WTC11 (cell line): ENCODE results near the gene LEFTY2.

Experiments used
- ATF3 ChIP-seq: sonication (generic); formaldehyde crosslinking; conservative IDR thresholded peaks from 2 replicates; pipeline ENCODE4 v1.8.1; 2022; ENCODE audit warnings: mild to moderate bottlenecking, missing genetic modification reagents
- ESRRA ChIP-seq: sonication (generic); formaldehyde crosslinking; IDR thresholded peaks from 2 replicates; pipeline ENCODE4 v1.8.1; 2022; ENCODE audit warnings: mild to moderate bottlenecking, missing genetic modification reagents, borderline replicate concordance
- JUN ChIP-seq: sonication (generic); formaldehyde crosslinking; IDR thresholded peaks from 2 replicates; pipeline ENCODE4 v1.8.0; 2023; ENCODE audit warnings: mild to moderate bottlenecking, missing genetic modification reagents
- USF2 ChIP-seq: sonication (generic); formaldehyde crosslinking; IDR thresholded peaks from 2 replicates; pipeline ENCODE4 v1.8.1; 2023; ENCODE audit warnings: mild to moderate bottlenecking, missing genetic modification reagents, moderate library complexity
- ZNF423 ChIP-seq: fragments of 250-450 bp; sonication (Bioruptor Pico); IDR thresholded peaks from 2 replicates; pipeline ENCODE4 v2.1.2; 2022; ENCODE audit warnings: mild to moderate bottlenecking, moderate library complexity

- no peak for TF ChIP-seq USF2 (CRISPR knock-in tag)
- no peak for TF ChIP-seq JUN (CRISPR knock-in tag)
- TF ChIP-seq ESRRA (CRISPR knock-in tag) = no peak
- no peak for TF ChIP-seq ZNF423
- TF ChIP-seq ATF3 (CRISPR knock-in tag) = no peak
These were observed 3.7 kb downstream of the LEFTY2 start for GRCh38 chr1:225937048-225937968.
